COR-L47 (cell line): ENCODE results near the gene PAFAH1B1.
"Not testable (repeated sequence)": the region's sequence is repeated elsewhere in the genome, so short reads cannot be mapped to it uniquely, and the experiment has no call there.

Source experiments
- DNase-seq: peaks from one replicate; lab custom pipeline; 2025; lab: John Stamatoyannopoulos, UW

The PAFAH1B1 gene

DNA sequence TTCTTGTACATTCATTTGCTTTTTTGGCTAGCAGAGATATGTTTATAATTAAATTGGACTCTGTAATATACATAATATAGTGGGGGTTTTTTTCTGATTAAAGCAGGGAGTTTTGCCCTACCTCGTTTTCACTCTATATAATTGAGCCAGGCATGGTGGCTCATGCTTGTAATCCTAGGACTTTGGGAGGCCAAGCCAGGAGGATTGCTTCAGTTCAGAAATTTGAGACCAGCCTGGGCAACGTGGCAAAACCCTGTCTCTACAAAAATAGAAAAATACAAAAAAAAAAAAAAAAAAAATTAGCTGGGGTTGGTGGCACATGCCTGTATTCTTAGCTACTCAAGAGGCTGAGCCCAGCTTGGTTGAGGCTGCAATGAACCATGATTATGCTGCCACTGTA is 42.2 kb downstream of the PAFAH1B1 start:
- no peak for DNase-seq

DNA sequence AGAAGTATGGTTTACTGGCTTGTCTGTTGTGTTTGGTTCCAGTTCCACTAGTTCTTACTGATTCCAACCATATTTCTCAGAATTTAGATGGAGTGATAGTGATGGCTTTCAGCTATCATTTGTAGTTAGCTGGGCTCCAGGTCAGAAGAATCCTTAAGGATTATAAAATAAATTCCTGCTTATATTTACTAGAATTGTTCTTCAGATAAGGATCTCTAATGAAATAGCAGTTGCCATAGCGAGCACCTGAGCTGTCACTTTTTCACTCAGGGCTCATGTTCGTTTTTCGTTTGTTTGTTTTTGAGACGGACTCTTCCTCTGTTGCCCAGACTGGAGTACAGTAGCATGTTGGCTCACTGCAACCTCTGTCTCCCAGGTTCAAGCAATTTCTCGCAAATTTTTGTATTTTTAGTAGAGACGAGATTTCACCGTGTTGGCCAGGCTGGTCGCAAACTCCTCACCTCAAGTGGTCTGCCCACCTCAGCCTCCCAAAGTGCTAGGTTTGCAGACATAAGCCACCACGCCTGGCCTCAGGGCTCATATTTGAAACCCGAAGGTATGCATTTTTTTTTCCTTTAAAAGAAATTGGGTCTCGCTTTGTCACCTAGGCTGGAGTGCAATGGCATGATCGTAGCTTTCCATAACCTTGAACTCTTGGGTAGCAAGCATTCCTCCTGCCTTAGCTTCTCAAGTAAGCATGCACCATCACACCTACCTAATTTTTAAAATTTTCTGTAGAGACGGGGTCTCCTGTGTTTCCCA is 42.9 kb downstream of the PAFAH1B1 start:
- no peak for DNase-seq

DNA sequence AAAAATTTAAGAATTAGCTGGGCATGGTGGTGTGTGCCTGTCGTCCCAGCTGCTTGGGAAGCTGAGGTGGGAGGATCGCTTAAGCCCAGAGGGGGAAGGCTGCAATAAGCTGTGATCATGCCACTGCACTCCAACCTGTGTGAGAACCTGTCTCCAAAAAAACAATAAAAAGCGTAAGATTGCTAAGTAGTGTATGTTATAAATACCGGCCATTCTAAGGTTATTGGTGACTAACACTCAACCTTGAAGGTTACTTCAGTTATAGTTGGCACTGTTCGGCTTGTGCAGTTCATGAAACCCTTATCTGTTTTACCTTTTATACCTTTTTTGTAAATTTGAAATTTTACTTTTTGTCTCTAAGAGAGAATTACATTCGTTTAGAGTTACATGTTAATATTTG is 44.0 kb downstream of the PAFAH1B1 start:
- no peak for DNase-seq

DNA sequence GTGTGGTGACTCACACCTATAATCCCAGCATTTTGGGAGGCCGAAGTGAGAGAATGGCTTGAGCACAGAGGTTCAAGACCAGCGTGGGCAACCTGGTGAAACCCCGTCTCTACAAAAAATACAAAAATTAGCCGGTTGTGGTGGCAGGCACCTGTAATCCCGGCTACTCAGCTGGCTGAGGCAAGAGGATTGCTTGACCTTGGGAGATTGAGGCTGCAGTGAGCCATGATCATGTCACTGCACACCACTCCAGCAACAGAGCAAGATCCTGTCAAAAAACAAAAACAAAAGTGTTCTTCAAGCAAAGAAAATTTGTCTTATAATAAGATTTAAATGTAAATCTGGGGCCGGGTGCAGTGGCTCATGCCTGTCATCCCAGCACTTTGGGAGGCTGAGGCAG is 51.5 kb downstream of the PAFAH1B1 start:
- no peak for DNase-seq

DNA sequence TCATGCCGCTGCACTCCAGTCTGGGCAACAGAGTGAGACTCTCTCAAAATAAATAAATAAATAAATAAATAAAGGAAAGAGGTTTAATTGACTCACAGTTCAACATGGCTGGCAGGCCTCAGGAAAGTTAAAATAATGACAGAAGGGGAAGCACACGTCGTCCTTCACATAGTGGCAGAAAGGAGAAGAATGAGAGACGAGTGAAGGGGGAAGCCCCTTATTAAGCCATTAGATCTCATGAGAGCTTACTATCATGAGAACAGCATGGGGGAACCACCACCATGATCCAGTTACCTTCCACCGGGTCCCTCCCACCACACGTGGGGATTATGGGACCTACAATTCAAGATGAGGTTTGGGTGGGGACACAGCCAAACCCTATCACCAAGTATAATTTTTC is 54.5 kb downstream of the PAFAH1B1 start:
- DNase-seq: no peak

DNA sequence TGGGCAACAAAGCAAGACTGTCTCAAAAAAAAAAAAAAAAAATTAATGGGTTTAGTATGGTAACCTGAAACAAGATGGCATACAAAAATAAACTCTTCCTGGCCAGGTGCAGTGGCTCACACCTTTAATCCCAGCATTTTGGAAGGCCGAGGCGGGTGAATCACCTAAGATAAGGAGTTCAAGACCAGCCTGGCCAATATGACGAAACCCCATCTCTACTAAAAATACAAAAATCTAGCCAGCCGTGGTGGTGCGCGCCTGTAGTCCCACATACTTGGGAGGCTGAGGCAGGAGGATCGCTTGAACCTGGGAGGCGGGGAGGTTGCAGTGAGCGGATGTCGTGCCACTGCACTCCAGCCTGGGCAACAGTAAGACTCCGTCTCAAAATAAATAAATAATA is 55.7 kb downstream of the PAFAH1B1 start:
- no peak for DNase-seq

DNA sequence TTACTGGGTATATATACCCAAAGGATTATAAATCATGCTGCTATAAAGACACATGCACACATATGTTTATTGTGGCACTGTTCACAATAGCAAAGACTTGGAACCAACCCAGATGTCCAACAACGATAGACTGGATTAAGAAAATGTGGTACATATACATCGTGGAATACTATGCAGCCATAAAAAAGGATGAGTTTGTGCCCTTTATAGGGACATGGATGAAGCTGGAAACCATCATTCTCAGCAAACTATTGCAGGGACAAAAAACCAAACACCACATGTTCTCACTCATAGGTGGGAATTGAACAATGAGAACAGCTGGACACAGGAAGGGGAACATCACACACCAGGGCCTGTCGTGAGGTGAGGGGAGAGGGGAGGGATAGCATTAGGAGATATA is 59.5 kb downstream of the PAFAH1B1 start:
- not testable (repeated sequence) for DNase-seq

DNA sequence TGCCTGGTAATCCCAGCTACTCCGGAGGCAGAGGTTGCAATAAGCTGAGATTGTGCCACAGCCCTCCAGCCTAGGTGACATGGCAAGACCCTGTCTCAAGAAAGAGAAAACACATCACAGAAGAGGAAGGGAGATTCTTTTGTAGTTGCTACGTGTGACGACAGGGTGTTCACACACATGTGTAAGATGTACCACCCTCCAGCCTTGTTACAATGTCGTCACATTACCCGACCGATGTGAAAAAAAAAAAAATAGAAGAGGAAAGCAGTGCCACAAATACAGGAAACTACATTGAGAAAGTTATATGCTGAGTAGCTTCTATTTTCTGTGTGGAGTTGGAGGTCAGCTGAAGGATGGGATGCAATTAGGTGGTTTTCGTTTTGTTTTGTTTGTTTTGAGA is 62.1 kb downstream of the PAFAH1B1 start:
- no peak for DNase-seq

DNA sequence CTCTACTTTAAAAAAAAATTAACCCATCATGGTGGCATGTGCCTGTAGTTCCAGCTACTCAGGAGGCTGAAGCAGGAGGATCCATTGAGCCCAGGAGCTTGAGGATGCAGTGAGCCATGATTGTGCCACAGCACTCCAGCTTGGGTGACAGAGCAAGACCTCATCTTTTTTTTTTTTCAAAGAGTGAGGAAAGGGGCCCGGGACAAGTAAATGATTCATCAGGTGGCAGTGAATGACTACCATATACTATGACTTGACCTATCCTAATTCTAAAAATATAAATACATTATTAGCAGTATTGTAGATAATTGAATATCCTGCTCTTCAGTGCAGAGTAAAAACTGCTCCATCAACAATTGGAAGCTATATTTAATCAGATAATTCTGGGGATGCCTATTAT is 62.8 kb downstream of the PAFAH1B1 start:
- no peak for DNase-seq

DNA sequence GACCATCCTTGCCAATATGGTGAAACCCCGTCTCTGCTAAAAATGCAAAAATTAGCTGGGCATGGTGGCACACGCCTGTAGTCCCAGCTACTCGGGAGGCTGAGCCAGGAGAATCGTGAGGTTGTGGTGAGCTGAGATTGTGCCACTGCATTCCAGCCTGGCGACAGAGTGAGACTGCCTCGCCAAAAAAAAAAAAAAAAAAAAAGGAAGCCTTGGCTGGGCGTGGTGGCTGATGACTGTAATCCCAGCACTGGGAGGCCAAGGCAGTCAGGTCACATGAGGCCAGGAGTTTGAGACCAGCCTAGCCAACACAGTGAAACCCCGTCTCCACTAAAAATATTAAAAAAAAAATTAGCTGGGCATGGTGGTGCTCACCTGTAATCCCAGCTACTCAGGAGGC is 65.9 kb downstream of the PAFAH1B1 start:
- not testable (repeated sequence) for DNase-seq

DNA sequence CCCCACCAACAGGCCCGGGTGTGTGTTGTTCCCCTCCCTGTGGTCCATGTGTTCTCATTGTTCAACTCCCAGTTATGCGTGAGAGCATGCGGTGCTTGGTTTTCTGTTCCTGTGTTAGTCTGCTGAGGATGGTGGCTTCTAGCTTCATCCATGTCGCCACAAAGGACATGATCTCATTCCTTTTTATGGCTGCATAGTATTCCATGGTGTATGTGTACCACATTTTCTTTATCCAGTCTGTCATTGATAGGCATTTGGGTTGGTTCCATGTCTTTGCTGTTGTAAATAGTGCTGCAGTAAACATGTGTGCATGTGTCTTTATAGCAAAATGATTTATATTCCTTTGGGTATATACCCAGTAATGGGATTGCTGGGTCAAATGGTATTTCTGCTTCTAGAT is 67.0 kb downstream of the PAFAH1B1 start:
- DNase-seq: not testable (repeated sequence)

DNA sequence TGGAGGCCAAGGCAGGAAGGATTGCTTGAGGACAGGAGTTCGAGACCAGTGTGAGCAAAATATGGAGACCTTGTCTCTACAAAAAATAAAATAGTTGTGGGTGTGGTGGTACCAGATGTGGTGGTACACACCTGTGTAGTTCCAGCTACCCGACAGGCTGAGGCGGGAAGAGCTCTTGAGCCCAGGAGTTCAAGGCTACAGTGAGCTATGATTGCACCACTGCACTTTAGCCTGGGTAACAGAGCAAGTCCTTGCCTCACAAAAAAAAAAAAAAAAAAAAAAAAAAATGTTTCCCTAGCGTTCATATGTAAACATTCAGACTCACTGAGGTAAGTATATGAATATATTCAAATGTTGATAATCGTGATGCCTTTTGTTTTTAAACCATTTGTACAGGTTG is 78.6 kb downstream of the PAFAH1B1 start:
- no peak for DNase-seq

DNA sequence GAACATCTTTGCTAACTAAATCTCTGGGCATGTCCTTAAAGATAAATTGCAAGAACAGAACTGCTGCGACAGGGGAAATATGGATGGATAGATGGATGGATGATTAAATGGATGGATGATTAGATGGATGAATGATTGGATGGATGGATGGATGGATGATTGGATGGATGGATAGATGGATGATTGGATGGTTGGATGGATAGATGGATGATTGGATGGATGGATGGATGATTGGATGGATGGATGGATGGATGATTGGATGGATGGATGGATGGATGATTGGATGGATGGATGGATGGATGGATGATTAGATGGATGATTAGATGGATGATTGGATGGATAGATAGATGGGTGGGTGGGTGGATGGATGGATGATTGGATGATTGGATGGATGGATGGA is 85.8 kb downstream of the PAFAH1B1 start:
- DNase-seq: not testable (repeated sequence)

DNA sequence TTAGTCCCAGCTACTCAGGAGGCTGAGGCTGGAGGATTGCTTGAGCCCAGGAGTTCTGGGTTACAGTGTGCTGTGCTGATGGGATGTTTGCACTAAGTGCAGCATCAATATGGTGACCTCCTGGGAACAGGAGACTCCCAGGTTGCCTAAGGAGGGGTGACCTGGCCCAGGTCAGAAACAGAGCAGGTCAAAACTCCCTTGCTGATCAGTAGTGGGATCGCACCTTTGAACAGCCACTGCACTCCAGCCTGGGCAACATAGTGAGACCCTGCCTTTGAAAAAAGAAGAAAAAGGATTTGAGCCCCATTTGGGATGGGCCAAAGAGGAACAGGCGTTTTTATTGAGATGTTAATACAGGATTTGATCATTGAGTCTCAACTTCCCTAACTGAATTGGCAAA is 87.5 kb downstream of the PAFAH1B1 start:
- no peak for DNase-seq

DNA sequence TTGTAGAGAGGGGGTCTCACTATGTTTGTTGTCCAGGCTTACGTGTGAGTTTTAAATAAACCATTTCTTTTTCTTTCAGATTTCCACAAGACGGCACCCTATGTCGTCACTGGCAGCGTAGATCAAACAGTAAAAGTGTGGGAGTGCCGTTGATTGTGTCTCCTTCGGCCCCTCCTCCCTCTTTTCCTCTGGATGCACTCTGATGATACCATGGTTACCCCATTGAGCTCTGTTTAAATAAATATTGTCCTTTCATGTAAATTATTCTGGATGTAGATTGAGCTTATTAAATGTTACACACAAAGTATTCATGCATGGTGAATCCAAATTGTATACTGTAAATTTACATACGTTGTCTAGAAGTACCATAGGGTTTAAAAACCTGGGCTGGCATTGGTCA is 88.2 kb downstream of the PAFAH1B1 start:
- no peak for DNase-seq

DNA sequence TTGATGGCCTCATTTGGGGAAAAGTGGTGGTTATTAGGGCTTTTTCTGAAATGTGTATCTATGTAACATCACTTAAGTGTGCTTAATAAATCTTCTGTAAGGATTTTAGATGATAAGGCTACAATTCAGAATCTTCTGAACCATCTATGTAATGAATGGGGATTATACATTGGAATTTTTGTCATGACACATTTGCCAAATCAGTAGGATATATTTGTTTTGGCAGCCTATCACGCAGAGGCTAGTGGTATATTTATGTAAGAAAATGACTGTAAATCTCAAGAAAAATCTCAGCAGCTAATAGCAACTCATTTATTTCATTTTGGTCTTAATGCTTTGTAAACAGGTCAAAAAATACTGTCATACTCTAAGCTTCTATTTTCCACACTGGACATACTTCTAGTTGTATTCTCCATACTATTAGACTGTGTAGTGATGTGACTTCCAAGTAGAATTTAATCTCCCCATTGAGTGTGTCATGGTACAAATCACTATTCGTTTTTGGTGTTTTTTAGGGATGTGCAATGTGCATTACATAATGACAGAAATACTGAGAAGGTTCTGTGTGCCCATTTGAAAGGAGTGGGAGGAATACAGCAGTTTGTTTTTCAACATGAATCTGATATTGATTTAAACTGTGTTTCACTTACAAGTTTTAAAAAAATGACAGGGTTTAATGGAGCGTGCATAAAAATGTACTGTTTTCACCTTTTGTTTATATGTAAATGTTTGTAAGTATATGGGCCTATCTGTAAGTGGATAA is 88.9 kb downstream of the PAFAH1B1 start:
- DNase-seq: no peak

DNA sequence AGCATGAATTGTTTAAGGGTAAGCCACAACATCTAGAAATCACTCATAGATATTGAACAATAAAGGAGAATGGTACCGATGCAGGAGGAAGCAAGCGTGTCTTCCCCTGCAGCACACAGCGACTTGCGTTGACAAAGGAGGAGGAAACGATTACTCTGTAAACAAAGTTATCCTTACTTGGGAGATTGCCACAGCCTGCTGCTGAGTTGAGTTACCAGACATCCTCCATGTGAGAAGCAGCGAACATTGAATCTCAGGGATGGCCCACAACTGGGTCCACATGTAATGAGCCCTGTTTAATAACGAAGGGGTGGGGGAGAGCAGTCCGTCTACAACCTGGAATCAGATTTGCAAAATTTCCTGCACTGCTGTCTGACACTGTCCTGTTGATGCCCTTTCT is 90.5 kb downstream of the PAFAH1B1 start:
- no peak for DNase-seq

DNA sequence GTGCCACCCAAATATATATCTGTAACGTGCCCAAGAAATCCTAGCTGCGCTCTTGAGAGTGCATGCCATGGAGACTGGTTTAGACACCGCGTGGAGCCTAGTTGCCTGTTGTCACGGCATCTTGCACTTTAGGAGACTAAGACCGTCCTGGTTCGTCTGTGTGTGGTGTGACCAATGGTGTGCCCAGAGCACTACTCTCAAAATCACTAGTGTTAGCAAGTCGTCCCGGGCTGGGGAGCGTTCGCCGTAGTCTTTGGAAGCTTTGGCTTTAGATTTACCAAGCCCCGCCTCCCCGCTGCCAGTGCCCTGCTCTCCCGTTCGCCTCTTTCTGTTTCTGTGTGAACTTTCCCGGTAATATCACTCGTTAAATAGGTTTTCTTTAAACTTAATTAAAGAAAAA is 91.1 kb downstream of the PAFAH1B1 start:
- DNase-seq: no peak

DNA sequence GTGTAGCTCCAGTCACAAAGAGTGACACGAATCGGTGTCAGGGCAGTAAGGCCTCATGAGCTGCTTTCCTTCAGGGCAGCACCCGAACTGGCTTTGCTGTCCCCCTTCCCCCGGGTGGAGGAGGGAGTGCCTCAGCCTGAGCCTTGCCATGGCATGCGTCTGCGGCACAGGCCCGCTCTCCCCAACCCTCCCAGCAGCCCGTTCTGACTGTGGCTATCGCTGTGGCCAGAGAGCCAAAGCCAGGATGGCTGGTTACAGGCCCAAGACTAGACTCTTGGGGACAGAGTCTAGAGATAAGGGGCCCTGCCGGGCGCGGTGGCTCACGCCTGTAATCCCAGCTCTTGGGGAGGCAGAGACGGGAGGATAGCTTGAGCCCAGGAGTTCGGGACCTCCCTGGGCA is 92.2 kb downstream of the PAFAH1B1 start:
- no peak for DNase-seq

DNA sequence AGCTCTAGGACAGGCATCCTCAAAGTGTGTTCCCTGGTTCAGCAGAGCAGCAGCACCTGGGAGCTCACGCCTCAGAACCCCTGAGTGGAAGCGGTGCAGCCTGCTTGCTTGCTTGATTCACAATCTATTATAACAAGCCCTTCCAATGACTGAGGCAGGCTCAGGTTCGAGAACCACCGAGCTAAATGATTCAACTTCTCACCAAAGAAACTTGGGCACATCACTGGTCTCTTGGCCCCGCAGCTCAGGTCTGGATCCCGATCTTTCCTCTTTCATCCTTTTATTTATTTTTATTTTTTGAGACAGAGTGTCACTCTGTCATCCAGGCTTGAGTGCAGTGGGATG is 93.6 kb downstream of the PAFAH1B1 start:
- DNase-seq: no peak

DNA sequence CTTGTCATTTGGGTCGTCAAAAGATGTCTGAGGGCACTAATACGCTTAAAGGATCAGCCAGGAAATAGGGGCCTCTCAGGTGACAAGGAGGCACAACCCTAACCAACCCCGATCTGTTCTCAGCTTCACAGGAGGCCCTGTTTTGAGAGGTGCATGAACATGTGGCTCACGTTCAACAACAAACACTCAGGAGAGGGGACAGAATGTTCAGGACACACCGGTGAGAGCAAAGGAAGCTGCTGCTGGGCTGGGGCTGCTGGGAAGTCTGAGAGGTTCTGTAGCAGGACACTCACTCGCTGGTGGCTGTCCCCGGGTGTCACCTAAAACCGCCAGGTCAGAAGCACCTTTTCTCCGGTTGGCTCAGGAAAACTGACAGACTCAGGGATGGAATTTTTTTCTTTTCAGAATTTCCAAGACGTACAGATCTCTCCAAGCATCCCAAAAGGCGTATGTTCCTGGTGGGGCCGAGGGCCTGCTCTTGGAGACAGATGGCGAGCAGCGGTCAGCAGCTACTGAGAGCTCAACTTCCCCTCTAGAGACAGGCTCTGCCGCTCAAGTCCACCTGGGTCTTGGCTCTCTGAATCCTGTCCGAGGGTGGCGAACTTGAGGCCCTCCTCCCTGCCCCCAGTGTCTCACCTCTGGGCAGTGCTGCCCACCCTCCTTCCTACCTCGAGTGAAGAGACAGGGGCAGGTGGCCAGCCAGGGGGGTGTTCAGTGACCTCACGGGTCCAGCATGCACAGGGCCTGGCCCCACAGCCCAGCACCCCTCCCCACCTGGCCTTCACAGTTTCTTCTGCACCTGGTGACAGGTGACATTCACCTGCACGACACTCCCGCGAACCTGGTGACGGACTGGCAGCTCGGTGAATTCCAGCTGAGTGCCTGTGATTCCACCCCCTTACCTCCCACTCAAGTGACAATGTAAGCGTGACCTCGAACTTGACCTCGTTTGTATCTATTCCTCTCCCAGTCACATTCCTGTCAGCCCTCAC is 95.2 kb downstream of the PAFAH1B1 start:
- no peak for DNase-seq

DNA sequence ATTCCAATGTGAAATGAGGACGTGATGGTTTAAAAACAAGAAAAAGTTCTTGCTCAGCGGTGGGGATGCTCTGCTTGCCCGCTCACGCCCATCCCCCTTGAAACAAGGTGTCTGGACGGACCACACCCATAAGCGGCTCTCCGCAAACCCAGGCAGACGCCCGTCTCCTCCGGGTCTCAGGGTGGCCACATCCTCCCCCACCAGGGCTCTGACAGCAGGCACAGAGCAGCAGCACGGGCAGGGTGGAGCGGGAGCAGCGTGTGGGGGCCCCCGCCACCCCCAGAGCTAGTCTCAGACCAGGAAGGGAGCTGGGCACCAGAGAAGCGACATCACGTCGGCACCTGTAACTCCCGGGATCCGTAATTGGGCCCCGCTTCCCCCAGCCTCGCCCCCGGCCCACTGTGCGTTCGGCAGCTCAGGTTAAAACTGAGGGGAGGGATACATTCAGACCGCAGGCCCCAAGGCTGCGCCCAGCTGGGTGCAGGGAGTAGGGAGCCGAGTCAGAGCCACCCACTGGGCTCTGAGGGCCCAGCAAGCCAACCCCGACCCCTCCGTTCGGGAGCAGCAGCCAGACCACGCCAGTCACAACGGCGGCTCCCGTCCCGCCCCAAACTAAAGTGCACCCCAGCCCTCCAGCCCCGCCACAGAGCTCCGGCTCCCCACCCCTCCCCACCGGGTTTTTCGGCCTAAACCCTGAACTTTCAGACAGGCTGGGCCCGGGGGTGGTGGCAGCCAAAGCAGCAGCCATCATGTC is 96.1 kb downstream of the PAFAH1B1 start:
- DNase-seq: no peak
